ENCODE measurements around the gene GTF2F1.

Gene GTF2F1

GRCh38 chr19:6334490-6335285 lies 58.3 kb downstream of the GTF2F1 start:
- intact Hi-C loops (cut with DNase I; ENCODE audit: low total_unique reads) = no loop called here
- H3K36me3 ChIP-seq = no peaks in the 10 kb centered on the region
- H3K27me3 ChIP-seq = peaks cover 0 to 21% of the 10 kb centered on the region in 2 donors
- no peak for TF ChIP-seq CTCF (IDR thresholded peaks at IDR 0.05)
- no peak overlapping the region for H3K4me3 ChIP-seq
- H3K4me1 ChIP-seq = no peaks in the 10 kb centered on the region
- DNase-seq = no peak
- H3K27ac ChIP-seq = no peak overlapping the region
- H3K9me3 ChIP-seq = no peaks in the 10 kb centered on the region

- Histone ChIP-seq H3K9me3 (no peaks in the 10 kb centered on the region), H3K4me3 (no peak within 1 kb of the TSS), H3K27me3 (peaks cover 0 to 15% of the 10 kb centered on the region in 2 donors), H3K27ac (no peak within 1 kb of the TSS), H3K36me3 (no peaks in the 10 kb centered on the region), H3K4me1 (no peaks in the 10 kb centered on the region)
- intact Hi-C loops (cut with DNase I; ENCODE audit: low total_unique reads) = no loop called here
- TF ChIP-seq CTCF (IDR thresholded peaks at IDR 0.05) = no peak
- DNase-seq = no peak
Measured at GRCh38 chr19:6333439-6333838, 59.5 kb downstream of the GTF2F1 start, which contains the start of gene ACER1. ACER1 (minus strand) TSS chr19:6333612; CDS start chr19:6333551, 61 bp downstream.

Measured in tibial artery (tissue), 4 donors.